OCI-LY3 (cell line): ENCODE results near the gene UNC13D.

ENCODE experiments used
- H2AFZ ChIP-seq: fragments of 200-600, 300-600 bp; shearing (Covaris generic); 2 replicates; pipeline ENCODE4 v1.6.0; 2014; ENCODE audit warnings: antibody characterized with exemption, low read depth, low read length
- H3K27ac ChIP-seq: fragments of 200-600, 300-600 bp; sonication (generic); 2 replicates; pipeline ENCODE4 v1.5.1; 2014; ENCODE audit warnings: mild to moderate bottlenecking, low read length, moderate library complexity, mixed read lengths
- H3K27me3 ChIP-seq: fragments of 200-600, 300-600 bp; sonication (generic); 2 replicates; pipeline ENCODE4 v1.6.1; 2014; ENCODE audit warnings: low read depth, low read length, mixed read lengths
- H3K36me3 ChIP-seq: fragments of 200-600, 300-600 bp; sonication (generic); replicated peaks from 2 replicates; pipeline ENCODE3; 2014; ENCODE audit warnings: low read depth, low read length, mixed read lengths
- H3K4me1 ChIP-seq: fragments of 300-600, 200-600 bp; sonication (generic); 2 replicates; pipeline ENCODE4 v1.6.1; 2014; ENCODE audit warnings: low read length, mixed read lengths
- H3K4me2 ChIP-seq: fragments of 200-600, 300-600 bp; sonication (generic); 2 replicates; pipeline ENCODE4 v1.6.1; 2014; ENCODE audit warnings: low read length, mixed read lengths
- H3K4me3 ChIP-seq: fragments of 300-600, 200-600 bp; sonication (generic); 2 replicates; pipeline ENCODE4 v1.5.1; 2014; ENCODE audit warnings: antibody characterized with exemption, mild to moderate bottlenecking, low read length, moderate library complexity
- H3K79me2 ChIP-seq: fragments of 300-600, 200-600 bp; shearing (Covaris generic); 2 replicates; pipeline ENCODE4 v1.6.1; 2014; ENCODE audit warnings: mild to moderate bottlenecking, low read length, mixed read lengths
- H3K9ac ChIP-seq: fragments of 300-600, 200-600 bp; shearing (Covaris generic); 2 replicates; pipeline ENCODE4 v1.6.0; 2014; ENCODE audit warnings: mild to moderate bottlenecking, low read length, moderate library complexity
- H3K9me3 ChIP-seq: fragments of 200-600, 300-600 bp; shearing (Covaris generic); 2 replicates; pipeline ENCODE4 v1.6.1; 2014; ENCODE audit warnings: low read length, mixed read lengths; ENCODE audit not compliant: insufficient read depth
- H4K20me1 ChIP-seq: fragments of 200-600, 300-600 bp; sonication (generic); 2 replicates; pipeline ENCODE4 v1.6.1; 2016; ENCODE audit warnings: low read length, mixed read lengths; ENCODE audit not compliant: insufficient read depth
- EZH2phosphoT487 ChIP-seq: fragments of 200-600 bp; shearing (Covaris generic); IDR thresholded peaks from 2 replicates; pipeline ENCODE4 v1.6.1; 2018; ENCODE audit warnings: antibody characterized with exemption, mixed run types, low read depth
- TF ChIP-seq, protein P1 (sequence below): fragments of 200-600, 300-600 bp; sonication (generic); IDR thresholded peaks from 2 replicates; pipeline ENCODE4 v1.5.1; 2014; ENCODE audit warnings: antibody characterized with exemption, low read length, low read depth

Gene UNC13D

DNA sequence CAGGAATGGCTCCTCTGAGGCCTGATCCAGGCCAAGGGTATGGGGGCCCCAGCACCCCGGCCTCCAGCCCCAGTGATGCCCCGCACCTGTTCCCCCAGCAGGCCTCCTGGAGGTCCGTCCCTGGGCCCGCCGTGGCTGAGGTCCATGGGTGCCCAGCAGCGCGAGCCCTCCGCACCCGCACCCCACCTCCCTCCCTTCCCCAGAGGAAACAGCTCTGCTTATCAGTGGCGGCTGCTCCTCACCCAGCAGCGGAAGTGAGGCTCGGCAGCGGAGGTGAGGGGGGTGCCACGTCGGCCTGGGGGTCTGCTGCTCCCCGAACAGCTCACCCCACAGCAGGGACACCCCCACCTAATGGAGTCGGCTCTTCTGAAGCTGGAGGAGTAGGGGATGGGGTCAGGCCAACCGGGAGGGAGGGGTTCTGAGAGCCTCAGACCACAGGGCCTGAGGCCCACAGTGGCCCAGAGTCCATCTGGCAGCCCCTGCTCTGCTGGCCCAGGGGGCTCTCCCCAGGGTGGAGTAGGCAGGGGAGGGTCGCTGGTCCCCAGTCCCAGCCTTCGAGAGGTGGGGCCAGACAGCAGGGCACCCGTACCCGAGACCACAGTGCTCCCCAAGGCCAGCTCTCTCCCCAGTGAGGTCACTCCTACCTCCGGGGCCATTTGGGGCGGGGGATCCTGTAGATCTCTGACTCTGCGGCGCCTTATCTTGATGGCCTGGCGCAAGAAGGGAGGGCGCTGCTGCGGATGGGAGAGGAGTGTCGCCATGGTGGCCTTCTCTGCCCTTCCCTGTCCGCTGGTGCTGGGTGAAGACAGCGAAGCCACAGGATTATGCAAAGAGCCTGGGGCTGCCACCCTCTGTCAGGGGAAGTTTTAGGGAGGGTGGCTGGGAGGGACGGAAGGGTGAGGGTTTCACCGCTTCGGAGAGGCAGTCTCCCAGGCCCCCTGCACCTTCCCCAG lies at the start of gene UNC13D:
UNC13D (minus strand) TSS at position 828 of the 953 bp plus-strand sequence; CDS start at position 761, 67 bp downstream.
- Histone ChIP-seq H3K27me3 (no peaks in the 10 kb centered on the region), H3K27ac (peak within 1 kb of the TSS; percentile 50), H3K36me3 (peaks cover 21% of the 10 kb centered on the region), H3K4me1 (peaks cover 20% of the 10 kb centered on the region), H3K79me2 (no peaks in the 10 kb centered on the region), H2AFZ (peak within 1 kb of the TSS; percentile 66), H3K9ac (peak within 1 kb of the TSS; percentile 84), H3K9me3 (no peaks in the 10 kb centered on the region), H3K4me2 (peak within 1 kb of the TSS; percentile 94), H4K20me1 (no peaks in the 10 kb centered on the region), H3K4me3 (peak within 1 kb of the TSS; percentile 84)
- TF ChIP-seq, protein P1, sequence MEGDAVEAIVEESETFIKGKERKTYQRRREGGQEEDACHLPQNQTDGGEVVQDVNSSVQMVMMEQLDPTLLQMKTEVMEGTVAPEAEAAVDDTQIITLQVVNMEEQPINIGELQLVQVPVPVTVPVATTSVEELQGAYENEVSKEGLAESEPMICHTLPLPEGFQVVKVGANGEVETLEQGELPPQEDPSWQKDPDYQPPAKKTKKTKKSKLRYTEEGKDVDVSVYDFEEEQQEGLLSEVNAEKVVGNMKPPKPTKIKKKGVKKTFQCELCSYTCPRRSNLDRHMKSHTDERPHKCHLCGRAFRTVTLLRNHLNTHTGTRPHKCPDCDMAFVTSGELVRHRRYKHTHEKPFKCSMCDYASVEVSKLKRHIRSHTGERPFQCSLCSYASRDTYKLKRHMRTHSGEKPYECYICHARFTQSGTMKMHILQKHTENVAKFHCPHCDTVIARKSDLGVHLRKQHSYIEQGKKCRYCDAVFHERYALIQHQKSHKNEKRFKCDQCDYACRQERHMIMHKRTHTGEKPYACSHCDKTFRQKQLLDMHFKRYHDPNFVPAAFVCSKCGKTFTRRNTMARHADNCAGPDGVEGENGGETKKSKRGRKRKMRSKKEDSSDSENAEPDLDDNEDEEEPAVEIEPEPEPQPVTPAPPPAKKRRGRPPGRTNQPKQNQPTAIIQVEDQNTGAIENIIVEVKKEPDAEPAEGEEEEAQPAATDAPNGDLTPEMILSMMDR = no peak

DNA sequence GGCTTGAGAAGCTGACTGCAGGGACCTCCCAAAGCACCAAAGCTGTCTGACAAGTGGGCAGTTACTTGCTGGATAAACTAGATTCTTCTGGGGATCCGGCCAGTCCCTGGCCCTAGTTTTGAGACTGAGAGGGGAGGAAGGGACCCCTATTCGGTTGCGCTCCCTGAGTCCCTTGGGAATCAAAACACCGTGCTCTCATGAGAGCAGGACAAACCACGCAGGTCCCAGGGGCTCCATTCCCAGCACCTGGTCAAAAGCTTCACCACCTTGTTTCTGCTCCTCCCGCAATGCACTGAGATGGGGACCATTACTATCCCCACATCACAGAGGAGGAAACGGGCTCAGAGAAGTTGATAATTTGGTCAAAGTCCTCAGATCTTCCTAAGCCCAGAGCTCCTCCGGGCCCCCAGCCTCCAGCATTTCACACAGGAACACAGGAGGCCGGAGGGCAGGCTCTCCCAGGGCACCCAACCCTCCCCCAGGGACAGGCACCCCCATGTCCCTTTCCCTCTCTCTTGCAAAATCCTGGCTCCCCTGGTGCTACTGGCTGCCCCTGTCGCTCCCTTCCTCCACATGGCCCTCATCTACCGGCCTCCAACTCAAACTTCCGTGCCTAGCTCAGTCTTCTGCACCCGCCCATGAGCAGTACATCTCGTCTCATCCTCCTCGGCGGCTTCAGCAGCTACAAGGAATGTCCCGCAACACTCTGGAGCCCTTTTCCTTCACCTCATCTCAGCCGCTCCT lies 49.3 kb upstream of the UNC13D start:
- Histone ChIP-seq H3K27ac (no peak overlapping the region), H3K9me3 (no peaks in the 10 kb centered on the region), H2AFZ (no peak overlapping the region), H3K79me2 (peaks cover 38% of the 10 kb centered on the region), H3K36me3 (peaks cover 6% of the 10 kb centered on the region), H3K9ac (no peak overlapping the region), H3K4me2 (no peak overlapping the region), H4K20me1 (no peaks in the 10 kb centered on the region), H3K4me1 (peaks cover 15% of the 10 kb centered on the region), H3K4me3 (no peak overlapping the region), H3K27me3 (no peaks in the 10 kb centered on the region)
- TF ChIP-seq, protein P1 = no peak
- no peak for TF ChIP-seq EZH2phosphoT487

DNA sequence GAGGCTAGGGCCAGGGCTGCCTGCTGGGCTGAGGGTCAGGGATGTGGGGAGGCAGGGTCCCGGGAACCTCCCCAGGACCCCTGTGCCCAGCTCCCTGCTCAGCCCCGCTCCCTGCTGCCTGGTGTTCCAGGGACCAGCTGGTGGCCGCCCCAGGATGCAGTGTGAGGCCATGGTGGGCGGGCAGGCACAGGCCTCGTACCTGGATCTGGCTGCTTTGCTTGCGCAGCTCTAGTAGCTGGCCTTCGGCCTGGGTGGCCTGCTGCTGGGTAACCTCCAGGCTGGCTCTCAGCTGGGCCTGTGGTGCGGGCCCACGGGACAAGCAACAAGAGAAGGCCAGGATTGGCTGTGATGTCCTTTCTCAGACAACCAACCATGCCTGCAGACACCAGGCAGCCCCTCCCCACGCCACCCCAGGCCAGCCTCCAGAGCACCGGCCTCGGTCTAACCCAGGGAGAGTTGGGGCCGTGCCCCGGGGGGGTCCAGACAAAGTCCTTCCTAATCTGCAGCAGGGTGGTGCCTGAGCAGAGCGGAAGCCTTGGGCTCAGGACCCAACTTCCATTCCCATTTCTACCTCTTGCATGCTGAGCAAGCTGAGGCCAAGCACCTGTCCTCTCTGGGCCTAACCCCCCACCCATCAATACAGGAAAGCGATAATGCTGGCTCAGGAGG lies 48.5 kb upstream of the UNC13D start:
- peaks cover 15% of the 10 kb centered on the region for H3K4me1 ChIP-seq
- no peak overlapping the region for H3K9ac ChIP-seq
- peaks cover 38% of the 10 kb centered on the region for H3K79me2 ChIP-seq
- no peak overlapping the region for H3K4me3 ChIP-seq
- TF ChIP-seq EZH2phosphoT487 = no peak
- TF ChIP-seq, protein P1 = no peak
- H3K27ac ChIP-seq = no peak overlapping the region
- H3K27me3 ChIP-seq = no peaks in the 10 kb centered on the region
- no peak overlapping the region for H2AFZ ChIP-seq
- H4K20me1 ChIP-seq = no peaks in the 10 kb centered on the region
- H3K36me3 ChIP-seq = peaks cover 8% of the 10 kb centered on the region
- H3K9me3 ChIP-seq = no peaks in the 10 kb centered on the region
- no peak overlapping the region for H3K4me2 ChIP-seq
